GM21529 (cell line): ENCODE measurements around the gene NEB.

Experiments used
- ATAC-seq: cut with Tn5 transposase; IDR thresholded peaks from one replicate; pipeline ENCODE4 v1.9.1; 2021; ENCODE audit not compliant: unreplicated experiment

NEB gene

DNA sequence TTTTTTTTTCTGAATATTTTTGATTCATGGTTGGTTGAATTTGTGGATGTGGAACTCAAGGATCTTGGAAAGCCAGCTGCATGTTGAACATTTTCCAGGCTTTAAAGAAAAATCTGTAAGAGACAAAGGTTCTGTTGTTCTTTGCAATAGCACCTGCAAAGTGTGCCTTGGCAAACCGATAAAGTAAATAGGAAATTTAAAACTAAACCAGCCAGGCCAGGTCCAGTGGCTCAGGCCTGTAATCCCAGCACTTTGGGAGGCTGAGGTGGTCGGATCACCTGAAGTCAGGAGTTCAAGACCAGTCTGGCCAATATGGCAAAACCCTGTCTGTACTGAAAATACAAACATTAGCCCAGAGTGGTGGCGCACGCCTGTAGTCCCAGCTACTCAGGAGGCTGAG lies 250.2 kb downstream of the NEB start:
- ATAC-seq = no peak

DNA sequence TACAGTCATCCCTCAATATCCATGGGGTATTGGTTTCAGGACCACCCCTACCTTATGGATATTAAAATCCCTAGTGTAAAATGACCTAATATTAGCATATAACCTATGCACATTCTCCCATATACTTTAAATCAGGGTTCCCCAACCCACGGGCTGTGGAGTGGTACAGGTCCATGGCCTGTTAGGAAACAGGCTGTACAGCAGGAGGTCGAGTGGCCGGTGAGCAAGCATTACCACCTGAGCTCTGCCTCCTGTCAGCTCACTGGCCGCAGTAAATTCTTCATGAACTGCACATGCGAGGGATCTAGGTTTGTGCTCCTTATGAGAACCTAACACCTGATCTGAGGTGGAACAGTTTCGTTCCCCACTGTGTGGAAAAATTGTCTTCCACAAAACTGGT lies 250.7 kb downstream of the NEB start:
- no peak for ATAC-seq

GRCh38 chr2:151482171-151482725 lies 252.0 kb downstream of the NEB start:
- ATAC-seq = no peak

GRCh38 chr2:151481744-151482143 lies 252.5 kb downstream of the NEB start:
- ATAC-seq = no peak

- ATAC-seq = no peak
These were observed 256.3 kb downstream of the NEB start for GRCh38 chr2:151478011-151478410.

DNA sequence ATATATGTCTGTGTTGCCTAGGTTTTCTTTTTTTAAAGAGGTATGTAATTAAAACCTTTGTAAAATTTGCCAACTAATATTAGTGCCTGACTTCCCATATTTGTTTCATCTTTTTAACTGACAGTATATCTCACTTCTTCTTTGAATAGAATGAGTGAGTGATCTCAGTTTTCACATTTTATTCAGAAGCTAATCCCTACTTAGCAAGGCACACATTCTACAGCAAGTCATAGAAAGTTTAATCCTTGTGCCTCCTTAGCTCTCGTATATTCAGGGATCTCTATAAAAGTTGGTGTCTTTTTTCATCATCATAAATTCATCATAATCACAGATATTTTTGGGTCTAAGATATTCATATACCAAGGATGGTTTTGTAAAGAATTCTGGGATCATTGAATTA lies 258.0 kb downstream of the NEB start:
- ATAC-seq = no peak

DNA sequence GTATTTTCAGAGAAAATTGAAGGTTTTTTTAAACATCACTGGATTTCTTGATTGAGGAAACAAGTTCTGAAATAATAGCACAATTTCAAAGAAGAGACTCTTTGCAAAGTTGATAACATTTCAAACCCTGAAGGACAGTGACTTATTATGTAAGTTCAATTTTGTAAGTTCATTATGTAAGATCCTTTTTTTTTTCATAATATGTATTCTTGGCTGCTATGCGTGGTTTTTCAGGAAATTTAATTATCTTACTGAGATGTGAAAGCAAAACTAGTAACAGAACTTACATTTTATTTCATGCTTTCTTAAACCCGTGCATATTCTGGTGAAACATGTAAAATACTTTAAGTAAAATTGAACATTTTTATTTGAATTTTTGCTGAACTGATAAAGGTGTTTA lies 259.2 kb downstream of the NEB start:
- ATAC-seq = no peak

GRCh38 chr2:151472966-151473365 lies 261.3 kb downstream of the NEB start:
- no peak for ATAC-seq

DNA sequence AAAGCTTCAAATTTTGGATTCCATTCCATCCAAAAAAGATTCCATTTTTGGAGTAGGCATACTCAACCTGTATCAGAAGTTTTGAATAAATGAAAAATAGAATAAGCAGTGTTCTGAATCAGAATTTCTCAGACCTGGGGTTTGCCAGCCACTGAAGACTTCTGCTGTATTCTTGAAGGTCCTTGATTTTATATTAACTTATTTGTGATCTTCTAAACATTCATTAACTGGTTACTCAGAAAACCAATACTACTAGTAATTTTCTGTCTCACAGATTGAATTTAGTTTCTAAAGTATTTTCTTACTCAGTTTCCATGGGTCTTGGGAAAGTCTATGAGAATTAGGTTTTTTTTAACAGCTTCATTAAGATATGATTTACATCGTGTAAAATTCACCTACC lies 263.7 kb downstream of the NEB start:
- ATAC-seq = no peak

DNA sequence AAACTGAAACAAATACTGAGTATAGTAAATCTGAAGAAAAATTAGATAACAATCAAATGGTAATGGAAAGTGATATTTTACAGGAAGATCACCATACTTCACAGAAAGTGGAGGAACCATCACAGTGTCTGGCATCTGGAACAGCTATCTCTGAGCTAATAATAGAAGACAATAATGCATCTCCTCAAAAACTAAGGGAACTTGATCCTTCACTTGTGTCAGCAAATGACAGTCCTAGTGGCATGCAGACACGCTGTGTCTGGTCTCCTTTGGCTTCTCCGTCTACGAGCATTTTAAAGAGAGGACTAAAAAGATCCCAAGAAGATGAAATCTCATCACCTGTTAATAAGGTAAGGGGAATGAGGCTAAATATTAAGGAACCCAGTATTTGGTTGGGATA lies 268.5 kb downstream of the NEB start:
- ATAC-seq = no peak

DNA sequence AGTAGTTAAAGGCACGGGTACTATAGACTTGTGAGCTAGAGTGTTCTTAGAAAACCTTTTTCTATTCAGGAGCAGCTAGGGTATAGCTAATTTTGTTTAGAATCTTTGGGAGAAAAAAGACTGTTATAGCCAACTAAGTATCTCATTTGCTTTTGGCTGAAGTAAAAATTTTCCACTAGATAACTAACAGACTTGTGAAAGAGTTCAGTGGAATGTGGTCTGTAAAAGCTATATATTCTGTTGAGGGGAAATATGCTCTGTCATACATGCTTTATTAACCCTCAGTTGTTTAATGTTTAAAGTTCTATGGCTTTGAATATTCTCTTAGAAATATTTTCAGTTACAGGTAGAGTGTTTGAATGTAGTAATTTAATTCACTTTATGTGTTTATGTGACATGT lies 274.9 kb downstream of the NEB start:
- no peak for ATAC-seq

- ATAC-seq = no peak
These were observed 295.1 kb downstream of the NEB start for GRCh38 chr2:151439127-151439526.

- ATAC-seq = no peak
These were observed 295.8 kb downstream of the NEB start for GRCh38 chr2:151438506-151438905.

- ATAC-seq = no peak
These were observed 296.6 kb downstream of the NEB start for GRCh38 chr2:151437630-151438029.
